GM18861 (cell line): ENCODE data around the gene FXYD2.
A peak's percentile ranks its signal among the peaks of the same experiment; 100 is the strongest.
"Not testable (repeated sequence)": the region's sequence is repeated elsewhere in the genome, so short reads cannot be mapped to it uniquely, and the experiment has no call there.

Source experiments
- ATAC-seq: cut with Tn5 transposase; IDR thresholded peaks from one replicate; pipeline ENCODE4 v1.9.1; 2021; ENCODE audit not compliant: unreplicated experiment

FXYD2 gene

GRCh38 chr11:117822074-117823033 lies 2.2 kb downstream of the FXYD2 start:
- ATAC-seq: no peak

- no peak for ATAC-seq
These were observed 3.1 kb downstream of the FXYD2 start for GRCh38 chr11:117821431-117821830.

GRCh38 chr11:117820516-117820915 lies 4.0 kb downstream of the FXYD2 start:
- no peak for ATAC-seq

- ATAC-seq: no peak
These were observed 4.5 kb downstream of the FXYD2 start for GRCh38 chr11:117820071-117820470.

GRCh38 chr11:117819096-117820040 lies 5.2 kb downstream of the FXYD2 start:
- no peak for ATAC-seq

GRCh38 chr11:117818041-117818873 lies 6.3 kb downstream of the FXYD2 start:
- ATAC-seq: peak; percentile 13

GRCh38 chr11:117817368-117818040 lies 7.0 kb downstream of the FXYD2 start:
- peak; percentile 18 for ATAC-seq

GRCh38 chr11:117816846-117817367 lies 7.6 kb downstream of the FXYD2 start:
- ATAC-seq: no peak

- no peak for ATAC-seq
These were observed 8.3 kb downstream of the FXYD2 start for GRCh38 chr11:117816151-117816741.

- peak; percentile 60 for ATAC-seq
These were observed 9.2 kb downstream of the FXYD2 start for GRCh38 chr11:117815262-117815803.

GRCh38 chr11:117814766-117815261 lies 9.7 kb downstream of the FXYD2 start:
- peak; percentile 36 for ATAC-seq

- no peak for ATAC-seq
These were observed 10.3 kb downstream of the FXYD2 start for GRCh38 chr11:117814204-117814765.

- not testable (repeated sequence) for ATAC-seq
These were observed 14.5 kb downstream of the FXYD2 start for GRCh38 chr11:117810056-117810451.

GRCh38 chr11:117809236-117810055 lies 15.1 kb downstream of the FXYD2 start:
- ATAC-seq: no peak

- no peak for ATAC-seq
These were observed 15.8 kb downstream of the FXYD2 start for GRCh38 chr11:117808784-117809183.

- ATAC-seq: no peak
These were observed 16.8 kb downstream of the FXYD2 start for GRCh38 chr11:117807482-117808327.

- ATAC-seq: no peak
These were observed 17.7 kb downstream of the FXYD2 start for GRCh38 chr11:117806846-117807245.
